Brain microvascular endothelial cell (primary cell): ENCODE measurements around the gene CLRN3.

ENCODE experiments used
- DNase-seq: peaks from one replicate; pipeline ENCODE4 v3.0.0-alpha.2; 2020
- H3K27ac ChIP-seq: fragments of 250-450 bp; sonication (Bioruptor Pico); 2 replicates; pipeline ENCODE4 v1.5.1; 2020; ENCODE audit warnings: mild to moderate bottlenecking, moderate library complexity
- H3K27me3 ChIP-seq: fragments of 250-450 bp; sonication (Bioruptor Pico); replicated peaks from 2 replicates; pipeline ENCODE4 v1.5.1; 2020; ENCODE audit warnings: mild to moderate bottlenecking
- H3K36me3 ChIP-seq: fragments of 250-450 bp; sonication (Bioruptor Pico); replicated peaks from 2 replicates; pipeline ENCODE4 v1.5.1; 2020; ENCODE audit warnings: mild to moderate bottlenecking
- H3K4me3 ChIP-seq: 2 replicates; pipeline ENCODE4 v1.5.1; 2011; ENCODE audit warnings: low read depth, mild to moderate bottlenecking, control low read depth, low read length, moderate library complexity
- CTCF ChIP-seq: IDR thresholded peaks from 2 replicates; pipeline ENCODE4 v1.5.1; 2011; ENCODE audit warnings: low read depth, mild to moderate bottlenecking, moderate library complexity, low read length, control low read depth, inconsistent platforms; ENCODE audit errors: missing control alignments
- in situ Hi-C: cut with HindIII; loops from 2 replicates; pipeline ENCODE4 v1.10.0; 2017; ENCODE audit warnings: low sequenced_read_pairs, low pct_ligation_motif_present

CLRN3 gene

GRCh38 chr10:127921753-127922145 is 29.0 kb upstream of the CLRN3 start:
- in situ Hi-C loops = no loop called here
- H3K36me3 ChIP-seq = no peaks in the 10 kb centered on the region
- no peak for DNase-seq
- H3K27ac ChIP-seq = peak overlapping the region; percentile 88
- H3K27me3 ChIP-seq = no peaks in the 10 kb centered on the region
- H3K4me3 ChIP-seq = no peak overlapping the region
- TF ChIP-seq CTCF = no peak

- no peak overlapping the region for H3K4me3 ChIP-seq
- no peak for TF ChIP-seq CTCF
- H3K27me3 ChIP-seq = no peaks in the 10 kb centered on the region
- no peaks in the 10 kb centered on the region for H3K36me3 ChIP-seq
- H3K27ac ChIP-seq = peak overlapping the region; percentile 89
- DNase-seq = no peak
- in situ Hi-C loops = no loop called here
Observed at GRCh38 chr10:127921075-127921752, 28.5 kb upstream of the CLRN3 start.

- DNase-seq = no peak
- Histone ChIP-seq H3K27ac (peak overlapping the region; percentile 89), H3K36me3 (no peaks in the 10 kb centered on the region), H3K27me3 (no peaks in the 10 kb centered on the region), H3K4me3 (no peak overlapping the region)
- TF ChIP-seq CTCF = no peak
- in situ Hi-C loops = no loop called here
Observed at GRCh38 chr10:127920306-127921074, 27.7 kb upstream of the CLRN3 start.

GRCh38 chr10:127919418-127920271 is 26.9 kb upstream of the CLRN3 start:
- peak overlapping the region; percentile 89 for H3K27ac ChIP-seq
- H3K27me3 ChIP-seq = no peaks in the 10 kb centered on the region
- peak; percentile 75 for DNase-seq
- no peaks in the 10 kb centered on the region for H3K36me3 ChIP-seq
- in situ Hi-C loops = no loop called here
- no peak overlapping the region for H3K4me3 ChIP-seq
- TF ChIP-seq CTCF = peak; percentile 73

GRCh38 chr10:127918572-127918971 is 25.8 kb upstream of the CLRN3 start:
- H3K36me3 ChIP-seq = no peaks in the 10 kb centered on the region
- no peak for TF ChIP-seq CTCF
- DNase-seq = no peak
- no peaks in the 10 kb centered on the region for H3K27me3 ChIP-seq
- H3K4me3 ChIP-seq = no peak overlapping the region
- in situ Hi-C loops = no loop called here
- peak overlapping the region; percentile 89 for H3K27ac ChIP-seq
